Liver (tissue), 3 donors: ENCODE data around the gene FOXN4.

Experiments
- EGR1 ChIP-seq, 2 donors: IDR thresholded peaks; 2 replicates each; pipeline ENCODE4 v1.6.1; 2016 to 2018; ENCODE audit warnings: antibody characterized with exemption in 2 of 2, low read depth in 2 of 2
- FOXA1 ChIP-seq: IDR thresholded peaks from 2 replicates; pipeline ENCODE4 v1.6.1; 2016; ENCODE audit warnings: antibody characterized with exemption
- GABPA ChIP-seq, 2 donors: IDR thresholded peaks in 1 of 2; conservative IDR thresholded peaks in 1 of 2; 2 replicates each; pipeline ENCODE4 v1.6.1; 2016; ENCODE audit warnings: antibody characterized with exemption in 2 of 2, mild to moderate bottlenecking in 1 of 2, moderate library complexity in 1 of 2
- NR2F2 ChIP-seq: IDR thresholded peaks from 2 replicates; pipeline ENCODE4 v1.6.1; 2016; ENCODE audit warnings: antibody characterized with exemption
- RAD21 ChIP-seq, 2 donors: IDR thresholded peaks; 2 replicates each; pipeline ENCODE4 v1.6.1; 2016; ENCODE audit warnings: antibody characterized with exemption in 2 of 2, mild to moderate bottlenecking in 2 of 2
- SP1 ChIP-seq: IDR thresholded peaks from 2 replicates; pipeline ENCODE4 v1.6.1; 2018; ENCODE audit warnings: antibody characterized with exemption, mild to moderate bottlenecking
- TAF1 ChIP-seq: conservative IDR thresholded peaks from 2 replicates; pipeline ENCODE4 v1.6.1; 2016; ENCODE audit warnings: antibody characterized with exemption, mild to moderate bottlenecking
- YY1 ChIP-seq: IDR thresholded peaks from 2 replicates; pipeline ENCODE4 v1.6.1; 2016; ENCODE audit warnings: antibody characterized with exemption, mild to moderate bottlenecking
- TF ChIP-seq, protein P1 (sequence below): fragments of 150-350 bp; IDR thresholded peaks from 2 replicates; pipeline ENCODE4 v1.5.1; 2017; ENCODE audit warnings: improper control_type of control experiment, low read depth, low read length; ENCODE audit not compliant: missing input control
- TF ChIP-seq, protein P2 (sequence below): IDR thresholded peaks from 2 replicates; pipeline ENCODE4 v1.6.1; 2016; ENCODE audit warnings: antibody characterized with exemption
- TF ChIP-seq, protein P3 (sequence below): IDR thresholded peaks from 2 replicates; pipeline ENCODE4 v1.6.1; 2016; ENCODE audit warnings: antibody characterized with exemption, mild to moderate bottlenecking
- TF ChIP-seq, protein P4 (sequence below): IDR thresholded peaks from 2 replicates; pipeline ENCODE4 v1.6.1; 2016; ENCODE audit warnings: antibody characterized with exemption
- donor health status: healthy.
- donor health status: healthy.

DNA sequence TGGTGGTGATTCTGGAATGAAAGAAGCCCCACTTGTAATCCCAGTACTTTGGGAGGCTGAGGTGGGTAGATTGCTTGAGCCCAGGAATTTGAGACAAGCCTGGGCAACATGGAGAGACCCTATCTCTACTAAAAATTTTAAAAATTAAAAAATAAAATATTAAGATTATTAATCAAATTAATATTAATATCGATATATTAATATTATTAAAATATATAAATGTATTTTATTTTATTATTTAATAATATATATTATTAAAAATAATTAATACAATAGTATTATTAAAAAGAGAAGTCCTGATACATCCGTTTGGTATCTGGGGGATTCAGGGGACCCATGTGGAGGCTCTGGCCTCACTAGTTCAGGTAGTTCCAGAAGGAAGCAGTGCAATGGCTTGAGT lies 68.7 kb downstream of the FOXN4 start:
- TF ChIP-seq, protein P1, sequence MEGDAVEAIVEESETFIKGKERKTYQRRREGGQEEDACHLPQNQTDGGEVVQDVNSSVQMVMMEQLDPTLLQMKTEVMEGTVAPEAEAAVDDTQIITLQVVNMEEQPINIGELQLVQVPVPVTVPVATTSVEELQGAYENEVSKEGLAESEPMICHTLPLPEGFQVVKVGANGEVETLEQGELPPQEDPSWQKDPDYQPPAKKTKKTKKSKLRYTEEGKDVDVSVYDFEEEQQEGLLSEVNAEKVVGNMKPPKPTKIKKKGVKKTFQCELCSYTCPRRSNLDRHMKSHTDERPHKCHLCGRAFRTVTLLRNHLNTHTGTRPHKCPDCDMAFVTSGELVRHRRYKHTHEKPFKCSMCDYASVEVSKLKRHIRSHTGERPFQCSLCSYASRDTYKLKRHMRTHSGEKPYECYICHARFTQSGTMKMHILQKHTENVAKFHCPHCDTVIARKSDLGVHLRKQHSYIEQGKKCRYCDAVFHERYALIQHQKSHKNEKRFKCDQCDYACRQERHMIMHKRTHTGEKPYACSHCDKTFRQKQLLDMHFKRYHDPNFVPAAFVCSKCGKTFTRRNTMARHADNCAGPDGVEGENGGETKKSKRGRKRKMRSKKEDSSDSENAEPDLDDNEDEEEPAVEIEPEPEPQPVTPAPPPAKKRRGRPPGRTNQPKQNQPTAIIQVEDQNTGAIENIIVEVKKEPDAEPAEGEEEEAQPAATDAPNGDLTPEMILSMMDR: no peak
- TF ChIP-seq, protein P2, sequence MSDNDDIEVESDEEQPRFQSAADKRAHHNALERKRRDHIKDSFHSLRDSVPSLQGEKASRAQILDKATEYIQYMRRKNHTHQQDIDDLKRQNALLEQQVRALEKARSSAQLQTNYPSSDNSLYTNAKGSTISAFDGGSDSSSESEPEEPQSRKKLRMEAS: no peak
- TF ChIP-seq FOXA1: no peak
- no peak for TF ChIP-seq TAF1
- no peak for TF ChIP-seq RAD21 (IDR thresholded peaks at IDR 0.05)
- TF ChIP-seq EGR1 (IDR thresholded peaks at IDR 0.05; ENCODE audit: low read depth in 2 of 2): no peak
- no peak for TF ChIP-seq SP1
- TF ChIP-seq, protein P3, sequence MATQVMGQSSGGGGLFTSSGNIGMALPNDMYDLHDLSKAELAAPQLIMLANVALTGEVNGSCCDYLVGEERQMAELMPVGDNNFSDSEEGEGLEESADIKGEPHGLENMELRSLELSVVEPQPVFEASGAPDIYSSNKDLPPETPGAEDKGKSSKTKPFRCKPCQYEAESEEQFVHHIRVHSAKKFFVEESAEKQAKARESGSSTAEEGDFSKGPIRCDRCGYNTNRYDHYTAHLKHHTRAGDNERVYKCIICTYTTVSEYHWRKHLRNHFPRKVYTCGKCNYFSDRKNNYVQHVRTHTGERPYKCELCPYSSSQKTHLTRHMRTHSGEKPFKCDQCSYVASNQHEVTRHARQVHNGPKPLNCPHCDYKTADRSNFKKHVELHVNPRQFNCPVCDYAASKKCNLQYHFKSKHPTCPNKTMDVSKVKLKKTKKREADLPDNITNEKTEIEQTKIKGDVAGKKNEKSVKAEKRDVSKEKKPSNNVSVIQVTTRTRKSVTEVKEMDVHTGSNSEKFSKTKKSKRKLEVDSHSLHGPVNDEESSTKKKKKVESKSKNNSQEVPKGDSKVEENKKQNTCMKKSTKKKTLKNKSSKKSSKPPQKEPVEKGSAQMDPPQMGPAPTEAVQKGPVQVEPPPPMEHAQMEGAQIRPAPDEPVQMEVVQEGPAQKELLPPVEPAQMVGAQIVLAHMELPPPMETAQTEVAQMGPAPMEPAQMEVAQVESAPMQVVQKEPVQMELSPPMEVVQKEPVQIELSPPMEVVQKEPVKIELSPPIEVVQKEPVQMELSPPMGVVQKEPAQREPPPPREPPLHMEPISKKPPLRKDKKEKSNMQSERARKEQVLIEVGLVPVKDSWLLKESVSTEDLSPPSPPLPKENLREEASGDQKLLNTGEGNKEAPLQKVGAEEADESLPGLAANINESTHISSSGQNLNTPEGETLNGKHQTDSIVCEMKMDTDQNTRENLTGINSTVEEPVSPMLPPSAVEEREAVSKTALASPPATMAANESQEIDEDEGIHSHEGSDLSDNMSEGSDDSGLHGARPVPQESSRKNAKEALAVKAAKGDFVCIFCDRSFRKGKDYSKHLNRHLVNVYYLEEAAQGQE: no peak
- TF ChIP-seq, protein P4, sequence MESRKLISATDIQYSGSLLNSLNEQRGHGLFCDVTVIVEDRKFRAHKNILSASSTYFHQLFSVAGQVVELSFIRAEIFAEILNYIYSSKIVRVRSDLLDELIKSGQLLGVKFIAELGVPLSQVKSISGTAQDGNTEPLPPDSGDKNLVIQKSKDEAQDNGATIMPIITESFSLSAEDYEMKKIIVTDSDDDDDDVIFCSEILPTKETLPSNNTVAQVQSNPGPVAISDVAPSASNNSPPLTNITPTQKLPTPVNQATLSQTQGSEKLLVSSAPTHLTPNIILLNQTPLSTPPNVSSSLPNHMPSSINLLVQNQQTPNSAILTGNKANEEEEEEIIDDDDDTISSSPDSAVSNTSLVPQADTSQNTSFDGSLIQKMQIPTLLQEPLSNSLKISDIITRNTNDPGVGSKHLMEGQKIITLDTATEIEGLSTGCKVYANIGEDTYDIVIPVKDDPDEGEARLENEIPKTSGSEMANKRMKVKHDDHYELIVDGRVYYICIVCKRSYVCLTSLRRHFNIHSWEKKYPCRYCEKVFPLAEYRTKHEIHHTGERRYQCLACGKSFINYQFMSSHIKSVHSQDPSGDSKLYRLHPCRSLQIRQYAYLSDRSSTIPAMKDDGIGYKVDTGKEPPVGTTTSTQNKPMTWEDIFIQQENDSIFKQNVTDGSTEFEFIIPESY: no peak
- TF ChIP-seq YY1: no peak
- TF ChIP-seq GABPA (IDR thresholded peaks at IDR 0.05 in 1 of 2, conservative IDR thresholded peaks at IDR 0.05 in 1 of 2): no peak
- TF ChIP-seq NR2F2: no peak
